HepG2 (cell line): ENCODE results near the gene AKR1C2. TPM values are rescaled to one million over a fixed set of nuclear protein-coding genes. Genes with fewer than 3 reads are reported as not detected.

Experiments used
- ARID5B ChIP-seq: IDR thresholded peaks from 2 replicates; pipeline ENCODE4 v1.4.0; 2020; ENCODE audit warnings: mild to moderate bottlenecking, missing genetic modification reagents
- BRD4 ChIP-seq: sonication (generic); formaldehyde crosslinking; IDR thresholded peaks from 2 replicates; pipeline ENCODE4 v1.4.0; 2020; ENCODE audit warnings: missing genetic modification reagents
- FOSL2 ChIP-seq: sonication (generic); formaldehyde crosslinking; IDR thresholded peaks from 2 replicates; pipeline ENCODE4 v1.4.0; 2020; ENCODE audit warnings: missing genetic modification reagents
- HDAC2 ChIP-seq: sonication (generic); formaldehyde crosslinking; IDR thresholded peaks from 2 replicates; pipeline ENCODE4 v1.4.0; 2020; ENCODE audit warnings: missing genetic modification reagents
- HNF1B ChIP-seq: sonication (generic); formaldehyde crosslinking; IDR thresholded peaks from 2 replicates; pipeline ENCODE4 v1.5.1; 2020; ENCODE audit warnings: mild to moderate bottlenecking, moderate library complexity, missing genetic modification reagents
- HOMEZ ChIP-seq: IDR thresholded peaks from 2 replicates; pipeline ENCODE4 v1.6.1; 2016; ENCODE audit warnings: low read depth
- HOXA3 ChIP-seq: sonication (generic); formaldehyde crosslinking; IDR thresholded peaks from 2 replicates; pipeline ENCODE4 v1.5.0; 2020; ENCODE audit warnings: missing genetic modification reagents
- LRRFIP1 ChIP-seq: sonication (generic); formaldehyde crosslinking; conservative IDR thresholded peaks from 2 replicates; pipeline ENCODE4 v1.4.0; 2020; ENCODE audit warnings: missing genetic modification reagents
- MED1 ChIP-seq: sonication (generic); formaldehyde crosslinking; IDR thresholded peaks from 2 replicates; pipeline ENCODE4 v1.4.0; 2020; ENCODE audit warnings: missing genetic modification reagents
- NFKB2 ChIP-seq: sonication (generic); formaldehyde crosslinking; IDR thresholded peaks from 2 replicates; pipeline ENCODE4 v1.4.0; 2020; ENCODE audit warnings: missing genetic modification reagents, borderline replicate concordance
- RBFOX2 ChIP-seq: fragments of 200-400 bp; formaldehyde crosslinking; IDR thresholded peaks from 2 replicates; pipeline ENCODE4 v1.6.1; 2017; ENCODE audit warnings: low read depth, mild to moderate bottlenecking, low read length
- STAT5B ChIP-seq: sonication (generic); formaldehyde crosslinking; IDR thresholded peaks from 2 replicates; pipeline ENCODE4 v1.4.0; 2020; ENCODE audit warnings: missing genetic modification reagents
- TBX3 ChIP-seq: fragments of 450-650 bp; IDR thresholded peaks from 2 replicates; pipeline ENCODE4 v1.6.1; 2017; ENCODE audit warnings: antibody characterized with exemption, mild to moderate bottlenecking, inconsistent platforms, borderline replicate concordance
- ZFP91 ChIP-seq: sonication (generic); formaldehyde crosslinking; IDR thresholded peaks from 2 replicates; pipeline ENCODE4 v1.9.0; 2022; ENCODE audit warnings: missing genetic modification reagents, mild to moderate bottlenecking, borderline replicate concordance
- ZNF335 ChIP-seq: sonication (generic); formaldehyde crosslinking; IDR thresholded peaks from 2 replicates; pipeline ENCODE4 v1.4.0; 2020; ENCODE audit warnings: missing genetic modification reagents
- ZNF598 ChIP-seq: sonication (generic); formaldehyde crosslinking; IDR thresholded peaks from 2 replicates; pipeline ENCODE4 v1.5.1; 2020; ENCODE audit warnings: mild to moderate bottlenecking, missing genetic modification reagents, borderline replicate concordance
- ZSCAN30 ChIP-seq: sonication (generic); formaldehyde crosslinking; IDR thresholded peaks from 2 replicates; pipeline ENCODE4 v1.5.0; 2020; ENCODE audit warnings: mild to moderate bottlenecking, missing genetic modification reagents
- polyA plus RNA-seq, 8 experiments: library from polyadenylated mRNA; depleted of rRNA in 3 of 8; stranded (reverse) in 7 of 8; unstranded in 1 of 8; fragments of >200 nt; fragmentation: Illumina TruSeq in 4 of 8; extraction: Trizol in 4 of 8; gene quantifications; 2 replicates each; pipeline versions ENCODE4 v1.2.1 to v1.2.3, GENCODE V29; 2011 to 2016; ENCODE audit warnings: low read depth in 4 of 8, missing spikeins in 1 of 8, mixed read lengths in 1 of 8; ENCODE audit not compliant: insufficient read depth in 1 of 8
- total RNA-seq, 5 experiments: library from RNA; depleted of rRNA; stranded (reverse); fragments of >200 nt; fragmentation: Illumina TruSeq; extraction: Trizol; gene quantifications; 2 replicates each; pipeline ENCODE4 v1.2.3, GENCODE V29; 2016; ENCODE audit warnings: low read depth in 1 of 5

The AKR1C2 gene
- total and polyA plus RNA-seq, 2 of the 13 experiments (the other 11 are each of a cell fraction or from before 2014, with no cell fraction given): 140 to 900 TPM

- TF ChIP-seq ZFP91 (CRISPR knock-in tag) (0 out of 2 replicates have a peak, but pooled peaks have one; percentile 34), BRD4 (CRISPR knock-in tag) (0 out of 2 replicates have a peak, but pooled peaks have one; percentile 32), ZSCAN30 (0 out of 2 replicates have a peak, but pooled peaks have one; percentile 48), HNF1B (CRISPR knock-in tag) (peak; percentile 72), MED1 (CRISPR knock-in tag) (peak; percentile 94), HOMEZ (CRISPR knock-in tag) (peak; percentile 13; the same call in 1 of the 2 replicates), ZNF335 (CRISPR knock-in tag) (no peak), LRRFIP1 (CRISPR knock-in tag) (no peak), HOXA3 (CRISPR knock-in tag) (0 out of 2 replicates have a peak, but pooled peaks have one; percentile 23), ARID5B (CRISPR knock-in tag) (peak; percentile 71), STAT5B (CRISPR knock-in tag) (no peak), NFKB2 (CRISPR knock-in tag) (no peak), FOSL2 (CRISPR knock-in tag) (peak; percentile 40), ZNF598 (CRISPR knock-in tag) (no peak), HDAC2 (CRISPR knock-in tag) (peak; percentile 58; the same call in 1 of the 2 replicates), RBFOX2 (peak; percentile 16; the same call in 1 of the 2 replicates), TBX3 (peak; percentile 68; the same call in 1 of the 2 replicates)
Measured at GRCh38 chr10:4939224-4940072, 64.2 kb downstream of the AKR1C2 start (continued).
